ELR (cell line): ENCODE data around the gene OR52D1.

Source experiments
- DNase-seq: peaks from one replicate; pipeline ENCODE4 v3.0.0-alpha.2; 2015; ENCODE audit warnings: low read depth

Gene OR52D1

GRCh38 chr11:5488385-5488784 lies at the start of gene OR52D1:
OR52D1 (plus strand) TSS chr11:5488685; CDS start chr11:5488707, 22 bp downstream.
- DNase-seq = no peak

GRCh38 chr11:5441414-5441813 lies 47.1 kb upstream of the OR52D1 start, which contains the start of gene OR51I1:
OR51I1 (minus strand) TSS chr11:5441514; CDS start chr11:5441514, 0 bp downstream.
- no peak for DNase-seq

- DNase-seq = no peak
Measured at GRCh38 chr11:5443835-5444393, 44.6 kb upstream of the OR52D1 start.

GRCh38 chr11:5449023-5449422 lies 39.5 kb upstream of the OR52D1 start, which contains the start of gene OR51I2:
OR51I2 (plus strand) TSS chr11:5449323; CDS start chr11:5453489, 4,166 bp downstream.
- no peak for DNase-seq

DNA sequence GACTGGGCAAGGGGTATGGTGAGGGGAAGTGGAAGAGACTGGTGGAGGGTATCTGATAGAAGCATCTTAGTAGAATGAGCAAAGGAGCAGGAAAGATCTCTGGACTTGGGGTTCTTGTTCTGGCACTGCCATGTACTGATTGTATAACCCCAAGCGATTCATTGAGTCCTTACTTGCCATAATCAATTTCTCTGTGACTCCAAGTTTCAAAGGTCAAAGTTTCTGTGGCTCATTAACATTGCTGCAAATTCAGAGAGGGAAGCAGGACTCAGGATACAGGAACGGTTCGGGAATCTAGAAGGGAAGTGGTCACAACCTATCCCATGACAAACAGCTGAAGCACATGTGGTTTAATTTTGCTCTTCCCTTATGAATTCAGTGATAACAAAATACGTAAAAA lies 39.1 kb upstream of the OR52D1 start:
- no peak for DNase-seq

GRCh38 chr11:5460983-5461621 lies 27.4 kb upstream of the OR52D1 start:
- no peak for DNase-seq

DNA sequence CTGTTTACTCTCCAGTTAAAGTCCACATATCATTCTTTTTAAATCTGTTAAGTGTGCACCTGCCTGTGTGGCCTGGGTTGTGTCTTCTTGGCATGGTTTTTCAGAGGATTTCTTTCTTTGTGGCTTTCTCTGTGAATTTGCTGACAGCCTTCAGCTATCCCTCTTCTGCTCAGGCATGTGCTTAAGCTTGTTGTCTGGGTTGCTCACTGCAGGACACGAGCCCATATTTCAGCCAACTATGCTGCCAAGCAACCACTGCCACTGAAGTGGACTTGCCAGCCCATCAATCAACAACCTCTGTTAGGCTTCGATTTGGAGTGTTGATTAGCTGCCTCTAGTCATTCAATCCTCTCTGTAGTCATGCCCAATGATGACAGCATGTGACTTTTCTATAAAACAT lies 21.0 kb upstream of the OR52D1 start:
- no peak for DNase-seq

DNA sequence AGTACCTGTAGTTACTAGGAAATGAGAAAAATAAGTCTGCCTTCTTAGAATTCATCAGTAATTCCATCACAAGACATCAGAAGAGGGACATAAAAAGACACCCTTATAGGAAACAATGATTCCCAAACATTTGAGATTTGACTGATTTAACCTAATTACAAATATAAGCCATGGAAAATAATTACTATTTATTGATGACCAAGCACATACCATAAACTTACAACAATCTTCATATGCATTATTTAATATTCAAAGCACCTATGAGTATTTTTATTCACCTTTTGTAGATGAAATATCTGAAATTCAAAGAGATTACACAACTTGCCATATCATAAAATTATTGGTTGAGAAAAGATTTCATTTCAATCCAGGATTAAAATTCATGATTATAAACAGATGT lies 14.6 kb upstream of the OR52D1 start:
- DNase-seq = no peak

DNA sequence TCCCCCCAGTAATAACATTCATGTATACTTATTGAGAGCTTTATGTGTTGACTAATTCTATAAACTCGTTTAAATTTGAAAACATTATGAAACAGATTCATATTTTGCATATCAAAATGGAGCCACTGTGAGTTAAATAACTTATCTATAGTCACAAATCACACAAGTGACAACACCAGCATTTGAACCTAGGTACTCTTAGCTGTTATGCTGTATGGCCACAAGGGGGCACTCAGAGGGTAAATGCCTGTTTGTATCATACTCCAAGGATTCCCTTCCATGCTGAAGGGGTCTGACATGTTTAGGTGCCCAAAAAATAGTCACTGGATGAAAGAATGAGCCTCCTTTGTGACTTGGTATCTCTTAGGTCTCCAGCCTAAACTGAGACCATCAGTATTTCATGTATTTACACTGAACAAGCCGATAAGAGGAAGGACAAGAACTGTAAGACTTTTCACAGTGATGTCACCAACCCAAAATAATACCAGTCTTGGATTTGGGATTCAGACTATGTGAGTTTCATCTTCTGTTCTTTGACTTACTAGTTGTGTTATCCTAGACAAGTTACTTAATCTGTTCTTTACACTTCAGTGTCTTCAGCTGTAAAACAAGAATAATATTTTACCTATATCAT lies 12.2 kb upstream of the OR52D1 start:
- peak; percentile 63 for DNase-seq

DNA sequence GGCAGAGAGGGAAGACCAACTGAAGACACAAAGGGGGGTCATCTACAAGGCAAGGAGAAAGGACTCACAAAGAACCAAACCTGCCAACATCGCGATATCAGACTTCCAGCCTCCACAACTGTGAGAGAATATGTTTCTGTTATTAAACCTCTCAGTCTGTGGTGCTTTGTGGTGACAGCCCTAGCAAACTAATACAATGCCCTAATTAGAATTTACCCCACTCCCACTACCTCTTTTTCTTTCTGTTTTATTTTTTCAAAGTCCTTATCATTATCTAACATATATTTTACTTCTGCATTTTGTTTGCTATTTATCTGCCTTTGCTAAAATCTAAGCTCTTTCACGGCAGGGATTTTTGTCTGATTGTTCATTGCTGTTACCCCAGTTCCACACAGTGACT lies 2.5 kb upstream of the OR52D1 start:
- DNase-seq = no peak

DNA sequence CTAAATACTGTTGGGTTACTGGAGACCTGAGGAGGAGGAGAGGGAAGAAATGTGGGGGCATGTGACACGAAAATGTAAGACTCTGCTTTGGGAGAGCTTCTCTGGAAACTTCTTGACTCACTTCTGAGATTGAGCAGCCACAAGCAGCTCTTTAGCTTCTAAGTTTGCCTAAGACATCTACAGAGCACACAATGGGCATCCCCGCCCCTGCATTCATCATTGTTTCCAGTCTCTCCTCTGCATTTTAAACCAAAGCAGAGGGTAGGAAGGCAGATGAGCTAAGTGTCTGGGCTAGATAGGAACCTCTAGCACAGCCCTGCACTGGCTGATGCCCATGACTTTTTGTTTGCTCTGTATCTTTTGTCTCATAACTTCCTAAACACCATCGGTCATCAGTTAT lies 2.1 kb upstream of the OR52D1 start:
- DNase-seq = no peak

DNA sequence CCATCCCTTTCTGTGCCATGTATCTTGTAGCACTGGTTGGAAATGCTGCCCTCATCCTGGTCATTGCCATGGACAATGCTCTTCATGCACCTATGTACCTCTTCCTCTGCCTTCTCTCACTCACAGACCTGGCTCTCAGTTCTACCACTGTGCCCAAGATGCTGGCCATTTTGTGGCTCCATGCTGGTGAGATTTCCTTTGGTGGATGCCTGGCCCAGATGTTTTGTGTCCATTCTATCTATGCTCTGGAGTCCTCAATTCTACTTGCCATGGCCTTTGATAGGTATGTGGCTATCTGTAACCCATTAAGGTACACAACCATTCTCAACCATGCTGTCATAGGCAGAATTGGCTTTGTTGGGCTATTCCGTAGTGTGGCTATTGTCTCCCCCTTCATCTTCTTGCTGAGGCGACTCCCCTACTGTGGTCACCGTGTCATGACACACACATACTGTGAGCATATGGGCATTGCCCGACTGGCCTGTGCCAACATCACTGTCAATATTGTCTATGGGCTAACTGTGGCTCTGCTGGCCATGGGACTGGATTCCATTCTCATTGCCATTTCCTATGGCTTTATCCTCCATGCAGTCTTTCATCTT lies 414 bp downstream of the OR52D1 start:
- no peak for DNase-seq

GRCh38 chr11:5489576-5490357 lies 1.3 kb downstream of the OR52D1 start:
- peak; percentile 20 for DNase-seq

- no peak for DNase-seq
Measured at GRCh38 chr11:5499671-5500070, 11.2 kb downstream of the OR52D1 start.

- no peak for DNase-seq
Measured at GRCh38 chr11:5500393-5500801, 11.9 kb downstream of the OR52D1 start.

- DNase-seq = no peak
Measured at GRCh38 chr11:5504403-5504921, 16.0 kb downstream of the OR52D1 start.

- no peak for DNase-seq
Measured at GRCh38 chr11:5505363-5506048, 17.0 kb downstream of the OR52D1 start.

GRCh38 chr11:5507177-5507932 lies 18.9 kb downstream of the OR52D1 start:
- no peak for DNase-seq

GRCh38 chr11:5507933-5508305 lies 19.4 kb downstream of the OR52D1 start:
- DNase-seq = no peak

DNA sequence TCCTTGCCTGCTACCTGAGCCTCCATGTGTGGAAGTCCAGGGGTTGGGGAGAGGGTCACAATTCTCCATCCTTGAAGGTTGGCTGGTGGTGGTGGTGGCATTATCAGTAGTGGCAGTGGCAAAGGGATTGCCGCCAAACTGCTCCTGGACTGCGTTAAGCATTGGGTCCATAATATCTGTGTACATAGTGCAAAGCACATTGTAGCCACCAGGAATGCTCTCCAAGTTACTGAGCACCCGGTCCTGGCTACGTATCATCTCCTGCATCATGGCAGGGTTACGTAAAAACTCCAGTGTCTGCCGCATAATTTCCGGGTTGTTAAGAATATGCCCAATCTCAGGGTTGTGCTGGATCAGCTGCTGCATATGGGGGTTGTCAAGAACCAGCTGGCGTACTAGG lies 20.1 kb downstream of the OR52D1 start:
- DNase-seq = no peak

GRCh38 chr11:5509803-5510202 lies 21.3 kb downstream of the OR52D1 start, which contains the start of gene UBQLN3:
UBQLN3 (minus strand) TSS chr11:5509957; CDS start chr11:5509558, 399 bp downstream.
- DNase-seq = no peak
